HG02938 (cell line): ENCODE results near the gene MKKS.
"Not testable (repeated sequence)": the region's sequence is repeated elsewhere in the genome, so short reads cannot be mapped to it uniquely, and the experiment has no call there.

Experiments used
- ATAC-seq: cut with Tn5 transposase; IDR thresholded peaks from one replicate; pipeline ENCODE4 v1.9.1; 2021; ENCODE audit warnings: mild to moderate bottlenecking, moderate library complexity; ENCODE audit not compliant: unreplicated experiment

The MKKS gene

DNA sequence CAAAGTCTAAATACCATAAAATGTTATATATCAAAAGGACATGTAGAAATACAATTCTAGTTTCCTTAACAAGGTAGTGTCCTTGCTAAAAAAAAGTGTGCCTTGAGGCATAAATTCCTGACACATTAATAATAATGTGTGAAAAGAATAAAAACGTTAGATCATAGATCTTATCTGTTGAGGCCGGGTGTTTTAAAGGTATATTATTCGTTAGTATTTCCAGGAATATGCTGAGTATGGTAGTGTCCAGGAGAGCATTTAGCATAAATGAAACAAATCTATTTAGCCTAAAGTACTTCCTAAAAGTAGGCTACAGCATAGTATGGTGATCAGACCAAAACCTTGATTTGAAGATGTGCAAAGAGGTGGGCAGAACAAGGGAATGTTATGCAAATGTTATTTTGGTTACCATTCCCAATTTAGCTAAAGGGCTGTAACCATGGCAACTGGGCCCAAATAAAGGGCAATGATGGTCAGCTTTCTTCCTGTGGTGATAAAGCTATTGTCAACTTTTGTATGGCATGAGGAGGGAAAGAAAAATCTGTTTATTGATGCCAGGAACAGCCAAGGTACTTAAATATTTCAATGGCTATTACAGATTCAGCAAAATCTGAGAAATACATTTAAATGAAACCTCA lies 18.9 kb downstream of the MKKS start:
- ATAC-seq: no peak

DNA sequence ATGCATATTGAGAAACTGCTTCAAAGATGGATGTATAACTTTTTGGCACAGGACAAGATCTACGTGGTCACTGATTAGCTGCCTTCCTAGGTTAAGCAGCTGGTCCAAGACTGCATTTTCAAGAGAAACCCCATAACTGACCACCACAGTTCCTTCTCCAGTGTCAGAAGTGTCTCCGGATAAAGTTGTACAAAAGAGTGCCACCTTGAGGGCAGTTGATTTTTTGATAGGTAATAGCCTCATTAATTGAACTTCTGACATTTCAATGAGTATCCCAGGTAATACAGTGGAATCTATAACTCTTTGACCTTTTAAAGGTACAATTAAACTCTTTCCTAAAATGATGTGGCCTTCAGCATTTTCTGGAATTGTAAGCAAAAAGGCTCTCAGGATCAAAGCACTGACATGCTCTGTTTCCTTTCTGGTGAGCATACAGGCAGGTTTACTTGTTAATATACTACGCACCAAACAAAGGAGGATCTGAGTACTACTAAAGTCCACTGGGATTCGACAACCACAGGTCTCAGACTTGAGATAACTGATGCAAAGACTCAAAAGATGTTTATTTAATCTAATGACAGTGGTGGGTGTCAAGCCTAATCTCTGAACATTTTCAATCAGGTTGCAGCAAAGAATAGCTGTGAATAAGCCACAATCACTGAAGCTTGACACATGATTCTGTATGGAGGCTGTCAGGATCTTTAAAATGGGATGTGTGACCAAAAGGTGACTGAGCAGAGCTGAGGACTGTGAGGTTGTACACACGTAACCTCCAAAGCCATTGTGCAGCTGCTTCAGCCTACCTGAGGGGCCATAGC lies 21.2 kb downstream of the MKKS start:
- peak; percentile 53 for ATAC-seq

DNA sequence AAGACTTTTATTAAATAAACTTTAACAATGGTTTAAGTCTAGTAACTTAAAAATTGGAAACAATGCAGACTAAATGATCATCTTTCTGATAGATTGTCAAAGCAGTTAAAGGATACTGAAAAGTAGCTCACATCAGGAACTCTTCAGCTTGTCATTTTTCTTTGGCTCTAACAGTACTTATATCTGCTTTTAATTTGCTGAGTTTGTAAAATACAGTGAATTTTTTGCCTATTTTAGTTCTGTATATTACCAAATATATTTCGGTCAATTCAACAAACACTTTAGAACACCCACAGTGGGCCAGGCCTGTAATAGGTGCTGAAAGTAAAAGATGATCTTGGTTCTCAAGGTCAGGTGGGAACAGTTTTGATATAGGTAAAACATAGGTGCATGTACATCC lies 22.3 kb downstream of the MKKS start:
- ATAC-seq: no peak

DNA sequence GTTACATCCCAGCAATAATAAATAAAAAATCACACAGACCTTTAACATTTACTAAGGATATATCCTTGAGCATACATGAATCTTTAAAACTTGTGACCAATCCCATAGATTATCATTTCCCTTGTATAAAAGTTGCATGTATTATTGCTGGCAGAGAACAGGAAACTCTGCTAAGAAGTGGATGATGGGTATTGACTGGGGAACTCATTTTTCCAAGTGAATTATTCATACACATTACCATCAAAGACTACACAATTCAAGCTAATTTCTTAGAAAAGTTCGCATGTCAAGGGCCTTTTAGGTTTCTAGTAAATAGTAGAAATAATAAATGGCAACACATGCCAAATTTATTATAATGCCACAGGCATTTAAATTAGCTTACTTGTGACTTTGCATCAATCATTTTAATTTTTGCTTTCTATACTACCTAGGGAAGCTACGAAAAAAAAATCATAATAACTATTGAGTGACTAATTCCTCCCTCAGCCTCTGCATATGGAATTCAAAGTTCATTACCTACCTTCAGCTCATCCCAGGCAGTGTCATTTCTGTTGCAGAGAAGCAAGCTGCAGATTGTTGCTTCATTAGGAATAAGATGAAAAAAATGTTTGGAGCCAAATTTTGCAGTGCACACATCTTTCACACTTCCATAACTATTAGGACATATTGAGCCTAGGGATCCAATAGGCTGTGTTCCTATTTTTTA lies 25.8 kb downstream of the MKKS start:
- ATAC-seq: no peak

DNA sequence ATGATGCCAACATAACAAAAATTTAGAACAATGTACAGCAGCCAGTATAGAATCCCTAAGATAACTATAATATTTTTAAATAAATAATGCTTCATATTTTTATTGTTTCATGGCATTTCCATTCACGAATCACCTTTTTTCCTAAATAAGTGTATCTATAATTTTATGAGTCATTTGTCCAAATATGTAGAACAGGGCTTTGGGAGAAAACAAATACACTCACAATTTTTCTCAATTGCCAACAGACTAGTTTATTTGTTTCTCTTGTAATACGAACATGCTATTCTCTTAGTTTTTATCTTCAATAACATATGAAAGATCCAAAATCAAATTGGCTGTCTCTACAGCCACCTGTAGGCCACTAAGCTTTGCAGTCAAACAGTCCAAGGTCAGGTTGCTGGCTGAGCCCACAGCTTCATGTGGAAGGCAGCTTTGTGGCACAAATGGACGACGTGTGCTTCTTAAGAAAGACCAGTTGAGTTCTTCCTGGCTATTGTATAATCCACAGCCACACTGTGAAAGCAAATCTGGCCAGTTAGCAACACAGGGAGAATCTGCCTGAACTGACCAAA lies 29.0 kb downstream of the MKKS start:
- ATAC-seq: no peak

DNA sequence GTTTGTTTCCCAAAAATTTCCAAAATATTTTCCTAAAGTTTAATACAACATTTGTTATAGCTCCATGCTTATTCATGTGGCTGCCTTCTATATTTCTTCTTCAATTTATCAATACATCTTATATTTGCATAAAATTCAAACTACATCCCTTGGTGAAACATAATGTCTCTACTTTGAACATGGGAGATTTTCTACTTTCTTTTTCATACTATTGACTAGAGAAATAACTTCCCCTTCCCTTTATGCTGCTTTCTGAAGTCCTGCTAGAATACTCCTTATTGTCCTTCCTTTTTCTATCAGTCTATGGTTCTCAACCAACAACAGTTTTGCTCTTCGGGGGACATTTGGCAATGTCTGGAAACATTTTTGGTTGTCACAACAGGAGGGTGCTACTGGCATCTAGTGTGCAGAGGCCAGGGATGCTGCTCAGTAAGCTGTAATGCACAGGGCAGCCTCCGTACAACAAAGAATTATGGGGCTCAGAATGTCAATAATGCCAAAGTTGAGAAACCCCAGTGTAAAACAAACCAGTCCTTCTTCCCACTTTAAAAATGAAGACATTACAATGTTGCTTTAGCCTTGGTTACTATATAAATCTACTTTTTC lies 29.9 kb downstream of the MKKS start:
- ATAC-seq: no peak

DNA sequence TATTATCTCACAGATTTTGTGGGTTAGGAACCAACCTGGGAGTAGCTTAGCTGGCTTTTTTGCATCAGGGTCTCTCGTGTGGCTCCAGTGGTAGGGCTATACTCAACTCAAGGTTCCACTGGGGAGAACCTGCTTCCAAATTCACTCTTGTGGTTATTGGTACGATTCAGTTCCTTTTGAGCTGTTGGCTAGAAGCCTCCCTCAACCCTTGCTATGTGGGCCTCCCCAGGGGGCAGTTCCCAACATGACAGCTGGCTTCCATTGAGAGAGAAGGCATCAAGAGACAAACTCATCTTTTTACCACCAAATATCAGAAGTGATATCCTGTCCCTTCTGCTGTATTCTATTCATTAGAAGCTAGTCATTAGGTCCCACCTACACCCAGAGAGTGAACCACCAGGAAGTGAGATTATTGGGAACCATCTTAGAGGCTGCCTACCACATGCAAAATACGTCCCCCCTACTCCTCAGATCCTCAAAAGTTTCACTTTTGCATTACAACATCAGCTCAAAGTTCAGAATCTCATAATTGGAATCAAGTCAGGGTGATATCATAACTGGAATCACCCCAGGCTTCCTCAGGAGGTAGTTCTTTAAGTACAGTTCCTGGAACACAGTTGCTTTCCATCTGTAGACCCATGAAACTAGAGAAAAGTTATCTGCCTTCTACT lies 30.9 kb downstream of the MKKS start:
- peak; percentile 73 for ATAC-seq

DNA sequence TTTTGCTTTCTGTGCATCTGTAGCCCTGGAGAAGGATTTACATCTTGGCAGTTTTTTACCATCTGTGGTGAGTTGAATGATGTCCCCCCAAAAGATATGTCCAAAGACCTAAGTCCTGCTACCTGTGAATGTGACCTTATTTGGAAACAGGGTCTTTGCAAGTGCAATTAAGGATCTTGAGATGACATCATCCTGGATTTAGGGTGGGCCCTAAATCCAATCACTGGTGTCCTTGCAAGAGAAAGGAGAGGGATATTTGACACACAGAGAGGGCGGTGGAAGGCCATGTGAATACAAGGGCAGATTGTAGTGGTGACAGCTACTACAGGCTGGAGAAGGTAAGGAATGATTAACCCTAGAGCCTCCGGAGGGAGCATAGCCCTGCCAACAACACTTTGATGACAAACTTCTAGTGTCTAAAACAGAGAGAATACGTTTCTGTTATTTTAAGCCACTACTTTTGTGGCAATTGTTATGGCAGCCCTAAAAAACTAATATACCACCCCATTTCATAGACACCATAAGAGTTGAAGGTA lies 35.1 kb downstream of the MKKS start:
- ATAC-seq: no peak

DNA sequence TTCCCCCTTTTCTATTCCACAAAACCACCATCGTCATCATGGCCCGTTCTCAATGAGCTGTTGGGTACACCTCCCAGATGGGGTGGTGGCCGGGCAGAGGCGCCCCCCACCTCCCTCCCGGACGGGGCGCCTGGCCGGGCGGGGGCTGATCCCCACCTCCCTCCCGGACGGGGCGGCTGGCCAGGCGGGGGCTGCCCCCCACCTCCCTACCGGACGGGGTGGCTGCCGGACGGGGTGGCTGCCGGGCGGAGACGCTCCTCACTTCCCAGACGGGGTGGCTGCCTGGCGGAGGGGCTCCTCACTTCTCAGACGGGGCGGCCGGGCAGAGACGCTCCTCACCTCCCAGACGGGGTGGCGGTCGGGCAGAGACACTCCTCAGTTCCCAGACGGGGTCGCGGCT lies 39.3 kb downstream of the MKKS start:
- not testable (repeated sequence) for ATAC-seq

DNA sequence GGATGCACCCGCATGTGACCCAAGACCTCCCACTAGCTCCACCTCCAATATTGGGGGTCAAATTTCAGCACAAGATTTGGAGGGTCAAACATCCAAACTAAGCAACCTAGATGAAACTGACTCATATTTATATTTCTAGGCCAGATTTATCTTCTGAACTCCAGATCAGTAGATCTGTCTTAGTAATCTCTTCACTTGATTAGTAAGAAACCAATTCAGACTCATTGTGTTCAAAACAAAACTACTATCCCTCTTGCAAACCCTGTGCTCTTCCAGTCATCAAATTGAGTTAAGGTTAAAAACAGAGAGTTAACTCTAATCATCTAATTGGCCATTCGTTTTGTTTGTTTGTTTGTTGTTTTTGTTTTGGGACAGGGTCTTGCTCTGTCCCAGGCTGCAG lies 43.3 kb downstream of the MKKS start:
- ATAC-seq: no peak

DNA sequence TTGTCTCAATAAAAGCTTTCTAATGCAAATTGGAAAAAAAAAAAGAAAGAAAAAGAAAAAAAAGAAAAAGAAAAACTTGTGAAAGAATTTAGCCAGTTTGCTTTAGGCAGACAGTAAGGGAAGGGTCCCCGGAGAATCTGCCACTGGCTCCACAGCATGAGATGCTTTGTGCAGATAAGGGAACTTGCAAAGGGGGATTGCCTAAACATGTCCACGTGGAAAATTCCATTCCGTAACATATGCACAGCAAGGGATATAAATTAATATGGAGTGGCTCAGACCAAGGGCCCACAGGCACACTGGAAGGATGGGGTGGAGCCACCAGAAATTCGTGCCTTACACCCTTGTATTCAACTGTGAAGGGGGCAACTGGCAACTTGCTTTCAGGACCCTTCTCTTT lies 45.4 kb downstream of the MKKS start:
- ATAC-seq: no peak

DNA sequence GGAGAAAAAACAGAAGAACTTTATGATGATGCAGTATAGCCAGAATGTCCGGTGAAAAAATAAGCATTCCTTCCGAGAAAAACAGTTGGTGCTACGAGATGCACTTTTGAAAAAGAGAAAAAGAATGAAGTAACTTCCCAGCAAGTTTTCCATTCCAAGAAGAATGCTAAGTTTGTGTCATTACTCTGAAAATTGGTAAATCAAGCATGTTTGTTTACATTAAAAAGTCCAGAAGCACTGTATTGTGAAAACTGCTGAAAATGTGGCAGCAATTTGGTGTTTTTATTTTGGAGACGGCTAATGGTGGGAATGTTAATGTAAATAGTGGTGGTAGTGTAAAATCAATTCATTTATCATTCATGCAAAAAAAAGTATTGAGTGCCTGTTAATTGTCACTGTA lies 46.3 kb downstream of the MKKS start:
- ATAC-seq: no peak

DNA sequence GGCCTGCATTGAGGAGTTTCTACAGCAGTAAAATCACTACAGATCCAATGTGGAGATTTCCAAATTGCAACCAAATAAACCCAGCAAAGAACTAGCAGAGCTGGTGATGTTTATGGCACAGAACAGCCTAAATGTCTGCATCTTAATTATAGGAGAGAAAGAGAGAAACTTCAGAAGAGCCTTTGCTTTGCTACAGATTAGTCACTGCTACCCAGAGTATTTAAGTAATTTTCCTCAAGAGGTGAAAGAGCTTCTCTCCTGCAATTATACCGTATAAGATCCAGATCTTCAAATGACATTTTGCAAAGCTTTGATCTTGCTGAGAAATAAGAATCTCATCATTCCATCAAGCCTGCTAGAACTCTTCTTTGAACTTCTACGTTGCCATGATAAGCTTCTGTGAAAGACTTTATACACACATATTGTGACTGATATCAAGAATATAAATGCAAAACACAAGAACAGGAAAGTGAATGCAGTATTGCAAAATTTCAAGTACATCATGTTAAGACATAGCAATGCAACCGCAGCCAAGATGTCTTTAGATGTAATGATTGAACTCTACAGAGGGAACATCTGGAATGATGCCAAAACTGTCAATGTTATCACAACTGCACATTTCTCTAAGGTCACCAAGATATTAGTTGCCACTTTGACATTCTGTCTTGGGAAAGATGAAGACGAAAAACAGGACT lies 48.0 kb downstream of the MKKS start:
- ATAC-seq: no peak

DNA sequence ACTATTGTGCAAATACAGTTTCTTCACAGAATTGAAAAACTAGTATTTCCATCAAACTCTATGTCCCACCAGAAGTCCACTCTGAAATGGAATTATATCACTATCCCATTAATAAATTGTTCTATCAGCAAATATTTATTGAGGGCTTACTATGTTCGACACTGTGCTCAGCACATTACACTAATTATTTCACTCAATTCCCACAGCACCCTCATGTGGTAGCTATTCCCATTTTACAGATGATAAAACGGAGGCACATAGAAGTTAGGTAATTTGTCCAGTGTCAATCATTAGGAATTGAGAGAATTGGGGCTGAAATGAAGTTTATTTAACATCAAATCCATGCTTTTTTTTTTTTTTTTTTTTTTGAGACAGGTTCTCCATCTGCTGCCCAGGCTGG lies 52.5 kb downstream of the MKKS start:
- ATAC-seq: no peak

DNA sequence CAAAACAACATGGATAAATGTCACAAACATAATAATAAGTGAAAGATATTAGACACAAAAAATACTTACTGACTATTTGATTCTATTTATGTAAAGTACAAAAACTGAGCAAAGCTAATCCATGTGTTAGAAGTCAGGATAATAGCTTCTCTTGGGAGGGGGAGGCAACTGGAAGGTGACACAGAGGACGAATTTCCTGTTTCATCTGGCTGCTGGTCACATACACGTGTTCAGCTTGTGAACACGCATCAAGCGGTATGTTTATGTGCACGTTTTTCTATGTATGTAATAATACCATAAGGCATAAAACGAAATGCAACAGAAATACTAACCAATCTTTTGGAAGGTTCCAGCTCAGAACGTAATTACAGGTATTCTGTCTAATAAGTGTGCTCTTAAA lies 54.3 kb downstream of the MKKS start:
- ATAC-seq: no peak

DNA sequence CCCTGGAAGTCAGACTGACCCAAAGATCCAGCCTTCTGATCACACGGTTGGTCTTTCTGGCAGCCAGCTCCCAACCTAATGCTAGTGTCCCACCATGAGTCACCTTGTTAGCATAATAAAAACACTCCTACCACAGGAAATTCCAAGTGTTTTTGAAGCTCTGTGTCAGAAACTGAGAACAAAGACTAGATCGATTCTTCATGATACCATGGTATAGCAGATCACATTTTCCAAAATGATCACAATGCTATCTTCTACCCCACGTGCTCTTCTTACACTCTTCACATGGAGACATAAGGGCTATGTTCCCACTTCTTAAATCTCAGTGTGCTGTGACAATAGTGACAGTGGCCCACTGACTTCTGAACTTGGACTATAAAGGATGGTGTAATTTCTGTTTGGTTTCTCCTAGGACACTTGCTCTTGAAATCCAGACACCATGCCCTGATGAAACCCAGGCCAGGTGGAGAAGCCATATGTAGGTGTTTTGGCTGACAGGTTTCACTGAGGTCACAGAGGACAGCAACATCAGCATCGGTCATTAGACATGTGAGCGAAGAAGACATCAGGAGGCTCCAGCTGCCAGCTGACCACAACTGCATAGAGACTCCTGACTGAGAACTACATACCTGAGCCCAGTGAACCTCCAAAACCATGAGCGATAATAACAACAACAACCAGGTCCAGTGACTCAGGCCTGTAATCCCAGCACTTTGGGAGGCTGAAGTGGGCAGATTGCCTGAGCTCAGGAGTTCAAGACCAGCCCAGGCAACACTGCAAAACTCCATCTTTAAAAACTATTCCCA lies 57.5 kb downstream of the MKKS start:
- no peak for ATAC-seq

DNA sequence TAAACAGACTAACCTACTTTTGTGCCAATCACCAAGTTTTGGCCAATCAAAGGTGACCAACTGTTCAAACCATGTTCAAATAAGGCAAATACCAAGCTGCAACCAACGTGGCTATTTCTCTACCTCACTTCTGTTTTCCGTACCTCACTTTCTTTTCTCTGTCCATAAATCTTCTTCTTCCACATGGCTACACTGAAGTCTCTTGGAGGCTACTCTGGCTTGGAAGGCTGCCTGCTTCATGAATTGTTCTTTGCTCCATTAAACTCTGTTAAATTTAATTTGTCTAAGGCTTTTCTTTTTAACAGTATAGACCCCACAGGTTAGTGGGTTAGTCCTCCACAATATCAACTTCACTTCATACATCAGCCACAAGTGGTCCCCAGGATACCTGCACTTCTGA lies 58.8 kb downstream of the MKKS start:
- no peak for ATAC-seq

DNA sequence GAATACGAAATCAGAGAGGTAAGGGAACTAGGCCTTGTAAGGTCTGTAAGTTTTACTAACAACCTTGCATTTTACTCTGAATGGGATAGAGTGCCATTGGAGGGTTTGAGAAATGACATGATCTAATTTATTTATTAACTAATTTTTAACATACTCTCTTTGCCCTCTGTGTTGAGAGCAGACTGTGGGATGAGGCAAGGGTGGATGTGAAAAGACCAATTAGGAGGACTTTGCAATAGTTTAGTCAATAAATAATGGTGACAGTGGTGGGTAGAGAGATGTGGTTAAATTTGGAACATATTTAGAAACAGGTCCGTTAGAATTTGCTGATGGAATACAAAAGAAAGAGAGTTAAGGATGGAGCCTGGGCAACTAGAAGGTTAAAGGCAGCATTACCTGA lies 60.0 kb downstream of the MKKS start:
- ATAC-seq: no peak

DNA sequence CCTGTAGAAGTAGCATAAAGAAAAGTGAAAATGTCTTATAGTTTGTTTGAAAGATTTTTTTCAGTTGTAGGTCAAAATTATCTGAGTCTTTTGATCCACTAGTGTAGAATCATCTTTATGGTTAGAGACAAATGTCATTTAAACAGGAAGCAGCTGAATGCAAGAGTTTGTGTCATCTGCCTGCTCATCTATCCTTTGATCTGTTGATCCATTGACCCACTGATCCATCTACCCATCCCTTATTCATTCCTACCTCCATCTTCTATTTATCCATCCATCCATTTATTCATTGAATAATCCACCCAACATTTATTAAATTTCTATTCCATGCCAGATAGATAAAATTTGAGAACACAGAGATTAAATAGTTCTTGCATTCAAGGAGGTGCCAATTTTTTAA lies 62.6 kb downstream of the MKKS start:
- ATAC-seq: no peak
